Tibial nerve (tissue), 4 donors: ENCODE data around the gene AMOTL2. TPM values are rescaled to one million over a fixed set of nuclear protein-coding genes. Genes with fewer than 3 reads are reported as not detected.

Experiments used
- DNase-seq, 2 donors: peaks; one replicate each; pipeline ENCODE4 v3.0.0-alpha.2; 2019; ENCODE audit warnings: low spot score in 2 of 2
- H3K27ac ChIP-seq, 4 donors: fragments of 200-600 bp; sonication (generic) in 3 of 4; one replicate each; pipeline ENCODE4 v1.5.1; 2017 to 2019; ENCODE audit warnings: mild to moderate bottlenecking in 1 of 4
- H3K27me3 ChIP-seq, 2 donors: fragments of 200-600 bp; sonication (generic) in 1 of 2; one replicate each; pipeline versions ENCODE4 v1.5.1 to v1.6.0; 2017 to 2019
- H3K36me3 ChIP-seq, 3 donors: fragments of 200-600 bp; sonication (generic); one replicate each; pipeline ENCODE4 v1.5.1; 2018 to 2019
- H3K4me1 ChIP-seq, 4 donors: fragments of 200-600 bp; sonication (generic) in 3 of 4; one replicate each; pipeline ENCODE4 v1.5.1; 2017 to 2019
- H3K4me3 ChIP-seq, 4 donors: fragments of 200-600 bp; sonication (generic) in 3 of 4; one replicate each; pipeline ENCODE4 v1.5.1; 2017 to 2019; ENCODE audit warnings: mild to moderate bottlenecking in 1 of 4, moderate library complexity in 1 of 4
- H3K9me3 ChIP-seq, 4 donors: fragments of 200-600 bp; sonication (generic) in 3 of 4; one replicate each; pipeline ENCODE4 v1.5.1; 2017 to 2019
- CTCF ChIP-seq, 5 experiments: fragments of 200-600 bp in 3 of 5; fragments of 450-650 bp in 2 of 5; sonication (generic) in 3 of 5; IDR thresholded peaks; one replicate each; pipeline ENCODE4 v1.5.1; 2016 to 2019; ENCODE audit warnings: antibody characterized with exemption in 5 of 5, mild to moderate bottlenecking in 3 of 5, moderate library complexity in 2 of 5
- EP300 ChIP-seq, 2 donors: sonication (generic); formaldehyde crosslinking; IDR thresholded peaks; one replicate each; pipeline ENCODE4 v1.6.1; 2017; ENCODE audit warnings: antibody characterized with exemption in 2 of 2, mild to moderate bottlenecking in 1 of 2
- POLR2A ChIP-seq, 2 donors: fragments of 450-650 bp; IDR thresholded peaks; one replicate each; pipeline ENCODE4 v1.6.1; 2017; ENCODE audit warnings: antibody characterized with exemption in 2 of 2, mild to moderate bottlenecking in 2 of 2, moderate library complexity in 2 of 2
- WGBS, 2 donors: methylation state at CpG; one replicate each; pipeline ENCODE4 v1.1.5; 2018; 5-methylcytosine and 5-hydroxymethylcytosine counted together
- total RNA-seq, 4 donors: library from RNA; depleted of rRNA; stranded (reverse); fragments of >200 nt; gene quantifications; one replicate each; pipeline ENCODE4 v1.1.0, GENCODE V29; 2016

The AMOTL2 gene
- total RNA-seq, 4 donors from 2014 or later, result 216 to 337 (median 255) TPM

- 93 to 94% methylated on average over 4 of the region's 4 CpGs for WGBS, 2 donors
Measured at GRCh38 chr3:134376385-134376765, 2.1 kb upstream of the AMOTL2 start.

GRCh38 chr3:134375582-134376384, 1.5 kb upstream of the AMOTL2 start:
- no peaks in the 10 kb centered on the region for H3K27me3 ChIP-seq
- TF ChIP-seq EP300 (IDR thresholded peaks at IDR 0.05) (no peak), CTCF (IDR thresholded peaks at IDR 0.05) (no peak), POLR2A (IDR thresholded peaks at IDR 0.05) (no peak)
- WGBS, 2 donors, result 69 to 87% methylated on average over 8 of the region's 8 CpGs
- peak overlapping the region; percentile 89 to 100 (median 94) for H3K27ac ChIP-seq
- no peak for DNase-seq
- peaks cover 0 to 3% (median 0%) of the 10 kb centered on the region in 4 donors for H3K9me3 ChIP-seq
- peaks cover 3 to 43% (median 23%) of the 10 kb centered on the region in 4 donors for H3K4me1 ChIP-seq
- H3K4me3 ChIP-seq, result no peak overlapping the region
- H3K36me3 ChIP-seq, result peaks cover 4 to 12% (median 5%) of the 10 kb centered on the region in 3 donors

More at GRCh38 chr3:134376385-134376765, 2.1 kb upstream of the AMOTL2 start:
- peaks cover 0 to 3% (median 0%) of the 10 kb centered on the region in 4 donors for H3K9me3 ChIP-seq
- H3K27ac ChIP-seq, result peak overlapping the region in 1 of 4 donors; percentile 98
- DNase-seq, result no peak
- H3K36me3 ChIP-seq, result peaks cover 0 to 6% (median 0%) of the 10 kb centered on the region in 3 donors
- no peak for TF ChIP-seq EP300 (IDR thresholded peaks at IDR 0.05)
- TF ChIP-seq CTCF (IDR thresholded peaks at IDR 0.05), result no peak
- TF ChIP-seq POLR2A (IDR thresholded peaks at IDR 0.05), result no peak
- H3K4me1 ChIP-seq, result peaks cover 0 to 42% (median 17%) of the 10 kb centered on the region in 4 donors
- no peaks in the 10 kb centered on the region for H3K27me3 ChIP-seq
- no peak overlapping the region for H3K4me3 ChIP-seq

GRCh38 chr3:134374791-134375581, 739 bp upstream of the AMOTL2 start:
- no peaks in the 10 kb centered on the region for H3K9me3 ChIP-seq

GRCh38 chr3:134373271-134374104, 759 bp downstream of the AMOTL2 start:
- peak; percentile 82 to 91 for DNase-seq
- peak overlapping the region; percentile 66 to 86 (median 78) for H3K4me3 ChIP-seq
- H3K27ac ChIP-seq, result peak overlapping the region; percentile 89 to 100 (median 94)
- TF ChIP-seq EP300 (IDR thresholded peaks at IDR 0.05) (peak in 1 of 2 donors; percentile 81), CTCF (IDR thresholded peaks at IDR 0.05) (no peak), POLR2A (IDR thresholded peaks at IDR 0.05) (peak in 1 of 2 donors; percentile 52)
- peaks cover 8 to 35% (median 9%) of the 10 kb centered on the region in 3 donors for H3K36me3 ChIP-seq
- H3K4me1 ChIP-seq, result peaks cover 12 to 66% (median 45%) of the 10 kb centered on the region in 4 donors
- WGBS, 2 donors, result 4% methylated on average over 43 to 48 of the region's 51 CpGs
- H3K9me3 ChIP-seq, result no peaks in the 10 kb centered on the region
- no peaks in the 10 kb centered on the region for H3K27me3 ChIP-seq

More at GRCh38 chr3:134374791-134375581, 739 bp upstream of the AMOTL2 start:
- 16 to 18% methylated on average over 30 of the region's 30 CpGs for WGBS, 2 donors
- Histone ChIP-seq H3K36me3 (peaks cover 8 to 20% (median 9%) of the 10 kb centered on the region in 3 donors), H3K27ac (peak overlapping the region; percentile 89 to 100 (median 94)), H3K4me1 (peaks cover 6 to 51% (median 31%) of the 10 kb centered on the region in 4 donors), H3K27me3 (no peaks in the 10 kb centered on the region), H3K4me3 (peak overlapping the region; percentile 66 to 86 (median 78))
- TF ChIP-seq POLR2A (IDR thresholded peaks at IDR 0.05) (no peak), CTCF (IDR thresholded peaks at IDR 0.05) (peak in 1 of 5 experiments; percentile 4), EP300 (IDR thresholded peaks at IDR 0.05) (no peak)
- DNase-seq, result no peak
